HepG2 (cell line): ENCODE results near the gene SDHD. TPM values are rescaled to one million over a fixed set of nuclear protein-coding genes. Genes with fewer than 3 reads are reported as not detected.

Experiments
- SSRP1 ChIP-seq: IDR thresholded peaks from 2 replicates; pipeline ENCODE4 v1.6.1; 2016; ENCODE audit warnings: control low read depth
- ZMYM2 ChIP-seq: sonication (generic); formaldehyde crosslinking; IDR thresholded peaks from 2 replicates; pipeline ENCODE4 v1.8.0; 2022; ENCODE audit warnings: mild to moderate bottlenecking, missing genetic modification reagents
- ZNF138 ChIP-seq: sonication (generic); formaldehyde crosslinking; IDR thresholded peaks from 2 replicates; pipeline ENCODE4 v1.5.0; 2020; ENCODE audit warnings: mild to moderate bottlenecking, low read depth, missing genetic modification reagents
- ZNF180 ChIP-seq: sonication (generic); formaldehyde crosslinking; IDR thresholded peaks from 2 replicates; pipeline ENCODE4 v1.4.0; 2020; ENCODE audit warnings: low read depth, missing genetic modification reagents, borderline replicate concordance
- ZNF891 ChIP-seq: sonication (generic); formaldehyde crosslinking; IDR thresholded peaks from 2 replicates; pipeline ENCODE4 v1.5.0; 2020; ENCODE audit warnings: mild to moderate bottlenecking, missing genetic modification reagents
- polyA plus RNA-seq, 8 experiments: library from polyadenylated mRNA; depleted of rRNA in 3 of 8; stranded (reverse) in 7 of 8; unstranded in 1 of 8; fragments of >200 nt; fragmentation: Illumina TruSeq in 4 of 8; extraction: Trizol in 4 of 8; gene quantifications; 2 replicates each; pipeline versions ENCODE4 v1.2.1 to v1.2.3, GENCODE V29; 2011 to 2016; ENCODE audit warnings: low read depth in 4 of 8, missing spikeins in 1 of 8, mixed read lengths in 1 of 8; ENCODE audit not compliant: insufficient read depth in 1 of 8
- total RNA-seq, 5 experiments: library from RNA; depleted of rRNA; stranded (reverse); fragments of >200 nt; fragmentation: Illumina TruSeq; extraction: Trizol; gene quantifications; 2 replicates each; pipeline ENCODE4 v1.2.3, GENCODE V29; 2016; ENCODE audit warnings: low read depth in 1 of 5
- TF ChIP-seq, protein P1 (sequence below): sonication (generic); formaldehyde crosslinking; IDR thresholded peaks from 2 replicates; pipeline ENCODE4 v1.4.0; 2020; ENCODE audit warnings: mild to moderate bottlenecking, missing genetic modification reagents
- TF ChIP-seq, protein P2 (sequence below): sonication (generic); formaldehyde crosslinking; IDR thresholded peaks from 2 replicates; pipeline ENCODE4 v1.4.0; 2020; ENCODE audit warnings: mild to moderate bottlenecking, missing genetic modification reagents
- TF ChIP-seq, protein P3 (sequence below): sonication (generic); formaldehyde crosslinking; IDR thresholded peaks from 2 replicates; pipeline ENCODE4 v1.4.0; 2020; ENCODE audit warnings: mild to moderate bottlenecking, missing genetic modification reagents
- TF ChIP-seq, protein P4 (sequence below): sonication (generic); formaldehyde crosslinking; conservative IDR thresholded peaks from 2 replicates; pipeline ENCODE4 v1.8.0; 2022; ENCODE audit warnings: mild to moderate bottlenecking, moderate library complexity, missing genetic modification reagents
- TF ChIP-seq, protein P5 (sequence below): sonication (generic); formaldehyde crosslinking; IDR thresholded peaks from 2 replicates; pipeline ENCODE4 v1.9.0; 2021; ENCODE audit warnings: missing genetic modification reagents, borderline replicate concordance

SDHD gene
- total and polyA plus RNA-seq, 2 of the 13 experiments (the other 11 are each of a cell fraction or from before 2014, with no cell fraction given): 117 to 123 TPM

DNA sequence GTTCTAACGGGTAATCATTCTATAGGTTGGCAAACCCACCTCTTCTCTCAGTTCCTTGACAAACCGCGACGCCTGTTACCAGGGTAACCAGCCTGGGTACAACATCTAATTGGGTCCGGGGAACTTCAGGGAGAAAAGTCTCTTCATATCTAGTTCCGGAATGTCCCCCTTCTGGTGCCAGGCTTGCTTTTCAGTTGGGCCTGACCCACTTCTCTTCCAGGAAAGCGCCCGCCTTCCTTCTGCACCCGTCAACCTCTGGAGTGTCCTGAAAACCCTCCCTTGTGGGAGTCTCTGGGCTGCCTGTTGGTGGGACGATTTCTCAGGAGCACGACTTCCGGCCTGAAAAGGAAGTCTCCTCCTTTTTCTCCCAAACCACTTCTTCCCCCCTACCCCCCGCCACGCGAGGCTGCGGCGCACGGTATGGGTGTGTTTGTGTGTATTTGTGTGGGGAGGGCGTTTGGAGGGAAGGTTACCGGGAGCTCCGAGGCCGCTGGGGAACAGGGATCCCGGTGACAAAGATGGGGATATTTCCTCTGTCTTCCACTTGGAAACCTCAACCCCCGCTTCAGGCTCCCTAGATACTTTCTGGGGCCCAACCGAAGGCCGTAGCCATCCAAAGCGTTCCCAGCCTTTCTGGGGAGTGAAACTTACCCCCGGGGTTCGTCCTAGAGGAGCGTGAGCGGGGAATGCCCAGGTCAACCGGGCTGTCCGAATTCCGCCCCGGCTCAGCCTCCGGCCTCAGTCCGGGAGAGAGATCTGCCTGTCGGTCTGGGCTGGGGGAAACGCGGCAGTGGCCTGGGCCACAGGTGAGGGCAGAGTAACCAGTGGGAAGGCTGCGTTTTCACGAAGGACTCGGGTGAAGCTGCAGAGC, 12.5 kb upstream of the SDHD start, which contains the start of the genes NKAPD1 and PIH1D2 (continued):
- TF ChIP-seq, protein P1, sequence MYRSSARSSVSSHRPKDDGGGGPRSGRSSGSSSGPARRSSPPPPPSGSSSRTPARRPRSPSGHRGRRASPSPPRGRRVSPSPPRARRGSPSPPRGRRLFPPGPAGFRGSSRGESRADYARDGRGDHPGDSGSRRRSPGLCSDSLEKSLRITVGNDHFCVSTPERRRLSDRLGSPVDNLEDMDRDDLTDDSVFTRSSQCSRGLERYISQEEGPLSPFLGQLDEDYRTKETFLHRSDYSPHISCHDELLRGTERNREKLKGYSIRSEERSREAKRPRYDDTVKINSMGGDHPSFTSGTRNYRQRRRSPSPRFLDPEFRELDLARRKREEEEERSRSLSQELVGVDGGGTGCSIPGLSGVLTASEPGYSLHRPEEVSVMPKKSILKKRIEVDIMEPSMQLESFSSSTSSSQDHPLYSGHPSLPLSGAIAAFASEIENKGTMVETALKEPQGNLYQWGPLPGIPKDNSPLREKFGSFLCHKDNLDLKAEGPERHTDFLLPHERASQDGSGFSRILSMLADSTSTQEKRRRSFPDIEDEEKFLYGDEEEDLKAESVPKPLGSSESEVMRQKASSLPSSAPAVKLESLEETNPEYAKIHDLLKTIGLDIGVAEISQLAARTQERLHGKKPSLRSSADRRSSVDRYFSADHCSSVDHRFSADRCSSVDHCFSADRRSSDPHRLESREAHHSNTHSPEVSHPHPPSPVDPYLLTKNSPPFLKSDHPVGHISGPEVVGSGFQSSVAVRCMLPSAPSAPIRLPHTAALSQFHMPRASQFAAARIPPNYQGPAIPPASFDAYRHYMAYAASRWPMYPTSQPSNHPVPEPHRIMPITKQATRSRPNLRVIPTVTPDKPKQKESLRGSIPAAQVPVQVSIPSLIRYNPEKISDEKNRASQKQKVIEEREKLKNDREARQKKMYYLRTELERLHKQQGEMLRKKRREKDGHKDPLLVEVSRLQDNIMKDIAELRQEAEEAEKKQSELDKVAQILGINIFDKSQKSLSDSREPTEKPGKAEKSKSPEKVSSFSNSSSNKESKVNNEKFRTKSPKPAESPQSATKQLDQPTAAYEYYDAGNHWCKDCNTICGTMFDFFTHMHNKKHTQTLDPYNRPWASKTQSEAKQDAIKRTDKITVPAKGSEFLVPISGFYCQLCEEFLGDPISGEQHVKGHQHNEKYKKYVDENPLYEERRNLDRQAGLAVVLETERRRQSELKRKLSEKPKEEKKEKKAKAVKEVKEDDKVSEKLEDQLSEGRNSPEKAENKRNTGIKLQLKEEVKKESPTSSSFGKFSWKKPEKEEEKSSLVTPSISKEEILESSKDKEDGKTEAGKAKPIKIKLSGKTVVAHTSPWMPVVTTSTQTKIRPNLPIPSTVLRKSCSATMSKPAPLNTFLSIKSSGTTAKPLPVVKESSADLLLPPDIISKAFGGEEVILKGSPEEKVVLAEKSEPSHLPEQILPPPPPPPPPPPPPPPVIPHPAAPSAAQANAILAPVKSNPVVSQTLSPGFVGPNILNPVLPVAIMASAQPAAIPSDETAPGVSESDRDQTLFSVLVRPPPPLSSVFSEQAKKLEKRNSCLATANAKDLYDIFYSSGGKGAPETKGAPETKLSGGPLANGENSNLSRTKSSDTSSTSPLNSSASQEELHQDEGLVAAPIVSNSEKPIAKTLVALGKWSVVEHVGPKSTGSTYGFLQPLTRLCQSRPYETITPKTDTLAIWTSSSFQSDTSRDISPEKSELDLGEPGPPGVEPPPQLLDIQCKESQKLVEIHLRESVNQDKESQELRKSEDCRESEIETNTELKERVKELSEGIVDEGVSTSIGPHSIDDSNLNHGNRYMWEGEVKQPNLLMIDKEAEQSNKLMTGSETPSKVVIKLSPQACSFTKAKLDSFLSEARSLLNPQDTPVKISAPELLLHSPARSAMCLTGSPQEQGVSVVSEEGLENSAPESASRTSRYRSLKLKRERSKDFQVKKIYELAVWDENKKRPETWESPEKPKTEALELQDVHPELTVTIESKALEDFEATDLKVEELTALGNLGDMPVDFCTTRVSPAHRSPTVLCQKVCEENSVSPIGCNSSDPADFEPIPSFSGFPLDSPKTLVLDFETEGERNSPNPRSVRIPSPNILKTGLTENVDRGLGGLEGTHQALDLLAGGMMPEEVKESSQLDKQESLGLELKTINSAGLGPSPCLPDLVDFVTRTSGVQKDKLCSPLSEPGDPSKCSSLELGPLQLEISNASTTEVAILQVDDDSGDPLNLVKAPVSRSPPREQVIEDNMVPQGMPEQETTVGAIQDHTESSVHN (CRISPR knock-in tag): no peak
- TF ChIP-seq ZMYM2 (no peak), SSRP1 (CRISPR knock-in tag) (no peak), ZNF891 (CRISPR knock-in tag) (peak; percentile 82; the same call in 1 of the 2 replicates), ZNF180 (CRISPR knock-in tag) (no peak), ZNF138 (CRISPR knock-in tag) (no peak)
- TF ChIP-seq, protein P2, sequence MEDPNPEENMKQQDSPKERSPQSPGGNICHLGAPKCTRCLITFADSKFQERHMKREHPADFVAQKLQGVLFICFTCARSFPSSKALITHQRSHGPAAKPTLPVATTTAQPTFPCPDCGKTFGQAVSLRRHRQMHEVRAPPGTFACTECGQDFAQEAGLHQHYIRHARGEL (CRISPR knock-in tag): no peak
- TF ChIP-seq, protein P3, sequence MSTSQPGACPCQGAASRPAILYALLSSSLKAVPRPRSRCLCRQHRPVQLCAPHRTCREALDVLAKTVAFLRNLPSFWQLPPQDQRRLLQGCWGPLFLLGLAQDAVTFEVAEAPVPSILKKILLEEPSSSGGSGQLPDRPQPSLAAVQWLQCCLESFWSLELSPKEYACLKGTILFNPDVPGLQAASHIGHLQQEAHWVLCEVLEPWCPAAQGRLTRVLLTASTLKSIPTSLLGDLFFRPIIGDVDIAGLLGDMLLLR (CRISPR knock-in tag): 0 out of 2 replicates have a peak, but pooled peaks have one; percentile 24
- TF ChIP-seq, protein P4, sequence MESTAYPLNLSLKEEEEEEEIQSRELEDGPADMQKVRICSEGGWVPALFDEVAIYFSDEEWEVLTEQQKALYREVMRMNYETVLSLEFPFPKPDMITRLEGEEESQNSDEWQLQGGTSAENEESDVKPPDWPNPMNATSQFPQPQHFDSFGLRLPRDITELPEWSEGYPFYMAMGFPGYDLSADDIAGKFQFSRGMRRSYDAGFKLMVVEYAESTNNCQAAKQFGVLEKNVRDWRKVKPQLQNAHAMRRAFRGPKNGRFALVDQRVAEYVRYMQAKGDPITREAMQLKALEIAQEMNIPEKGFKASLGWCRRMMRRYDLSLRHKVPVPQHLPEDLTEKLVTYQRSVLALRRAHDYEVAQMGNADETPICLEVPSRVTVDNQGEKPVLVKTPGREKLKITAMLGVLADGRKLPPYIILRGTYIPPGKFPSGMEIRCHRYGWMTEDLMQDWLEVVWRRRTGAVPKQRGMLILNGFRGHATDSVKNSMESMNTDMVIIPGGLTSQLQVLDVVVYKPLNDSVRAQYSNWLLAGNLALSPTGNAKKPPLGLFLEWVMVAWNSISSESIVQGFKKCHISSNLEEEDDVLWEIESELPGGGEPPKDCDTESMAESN (CRISPR knock-in tag): 0 out of 2 replicates have a peak, but pooled peaks have one; percentile 57
- TF ChIP-seq, protein P5, sequence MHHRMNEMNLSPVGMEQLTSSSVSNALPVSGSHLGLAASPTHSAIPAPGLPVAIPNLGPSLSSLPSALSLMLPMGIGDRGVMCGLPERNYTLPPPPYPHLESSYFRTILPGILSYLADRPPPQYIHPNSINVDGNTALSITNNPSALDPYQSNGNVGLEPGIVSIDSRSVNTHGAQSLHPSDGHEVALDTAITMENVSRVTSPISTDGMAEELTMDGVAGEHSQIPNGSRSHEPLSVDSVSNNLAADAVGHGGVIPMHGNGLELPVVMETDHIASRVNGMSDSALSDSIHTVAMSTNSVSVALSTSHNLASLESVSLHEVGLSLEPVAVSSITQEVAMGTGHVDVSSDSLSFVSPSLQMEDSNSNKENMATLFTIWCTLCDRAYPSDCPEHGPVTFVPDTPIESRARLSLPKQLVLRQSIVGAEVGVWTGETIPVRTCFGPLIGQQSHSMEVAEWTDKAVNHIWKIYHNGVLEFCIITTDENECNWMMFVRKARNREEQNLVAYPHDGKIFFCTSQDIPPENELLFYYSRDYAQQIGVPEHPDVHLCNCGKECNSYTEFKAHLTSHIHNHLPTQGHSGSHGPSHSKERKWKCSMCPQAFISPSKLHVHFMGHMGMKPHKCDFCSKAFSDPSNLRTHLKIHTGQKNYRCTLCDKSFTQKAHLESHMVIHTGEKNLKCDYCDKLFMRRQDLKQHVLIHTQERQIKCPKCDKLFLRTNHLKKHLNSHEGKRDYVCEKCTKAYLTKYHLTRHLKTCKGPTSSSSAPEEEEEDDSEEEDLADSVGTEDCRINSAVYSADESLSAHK (CRISPR knock-in tag): no peak
